Thymus (tissue), 11 donors: Measurements from ENCODE around the gene KHSRP. TPM values are rescaled to one million over a fixed set of nuclear protein-coding genes. Genes with fewer than 3 reads are reported as not detected.
"Not testable (repeated sequence)": the region's sequence is repeated elsewhere in the genome, so short reads cannot be mapped to it uniquely, and the experiment has no call there.

Source experiments
- DNase-seq, 9 donors: peaks; one replicate each; pipeline ENCODE4 v3.0.0-alpha.2; 2013; ENCODE audit warnings: low spot score in 9 of 9, low read depth in 6 of 9, missing footprints in 1 of 9
- H3K27ac ChIP-seq, 2 donors: one replicate each; pipeline ENCODE4 v1.5.1; 2013; ENCODE audit warnings: control low read depth in 1 of 2, low read depth in 1 of 2, low read length in 1 of 2, mild to moderate bottlenecking in 1 of 2, moderate library complexity in 1 of 2
- H3K27me3 ChIP-seq, 2 donors: one replicate each; pipeline ENCODE4 v1.5.1; 2013; ENCODE audit warnings: low read length in 1 of 2; ENCODE audit not compliant: control insufficient read depth in 2 of 2, insufficient read depth in 1 of 2
- H3K36me3 ChIP-seq, 2 donors: one replicate each; pipeline ENCODE4 v1.5.1; 2013; ENCODE audit warnings: low read length in 1 of 2, mild to moderate bottlenecking in 1 of 2, moderate library complexity in 1 of 2; ENCODE audit not compliant: control insufficient read depth in 2 of 2, insufficient read depth in 2 of 2
- H3K4me1 ChIP-seq, 2 donors: one replicate each; pipeline ENCODE4 v1.5.1; 2013; ENCODE audit warnings: low read length in 2 of 2; ENCODE audit not compliant: control insufficient read depth in 2 of 2, insufficient read depth in 2 of 2
- H3K4me3 ChIP-seq, 2 donors: one replicate each; pipeline ENCODE4 v1.5.1; 2013; ENCODE audit warnings: low read length in 2 of 2, control low read depth in 1 of 2, mild to moderate bottlenecking in 1 of 2
- H3K9me3 ChIP-seq, 2 donors: one replicate each; pipeline ENCODE4 v1.5.1; 2013; ENCODE audit warnings: low read length in 1 of 2, mild to moderate bottlenecking in 1 of 2; ENCODE audit not compliant: control insufficient read depth in 2 of 2, insufficient read depth in 1 of 2
- WGBS: extraction: QIAGEN DNeasy Blood & Tissue Kit; methylation state at CpG from one replicate; pipeline ENCODE4 v1.1.7; 2013; 5-methylcytosine and 5-hydroxymethylcytosine counted together
- polyA plus RNA-seq: library from polyadenylated mRNA; stranded (reverse); fragments of 200-250 nt; gene quantifications from one replicate; pipeline ENCODE4 v1.2.3, GENCODE V29; 2013
- total RNA-seq: library from RNA; stranded (reverse); fragments of 120-200 nt; gene quantifications from one replicate; pipeline ENCODE4 v1.2.4, GENCODE V29; 2013
- donor health status: healthy.

Gene KHSRP
- total and polyA plus RNA-seq, 2 donors: 49.9 to 93.1 TPM

DNA sequence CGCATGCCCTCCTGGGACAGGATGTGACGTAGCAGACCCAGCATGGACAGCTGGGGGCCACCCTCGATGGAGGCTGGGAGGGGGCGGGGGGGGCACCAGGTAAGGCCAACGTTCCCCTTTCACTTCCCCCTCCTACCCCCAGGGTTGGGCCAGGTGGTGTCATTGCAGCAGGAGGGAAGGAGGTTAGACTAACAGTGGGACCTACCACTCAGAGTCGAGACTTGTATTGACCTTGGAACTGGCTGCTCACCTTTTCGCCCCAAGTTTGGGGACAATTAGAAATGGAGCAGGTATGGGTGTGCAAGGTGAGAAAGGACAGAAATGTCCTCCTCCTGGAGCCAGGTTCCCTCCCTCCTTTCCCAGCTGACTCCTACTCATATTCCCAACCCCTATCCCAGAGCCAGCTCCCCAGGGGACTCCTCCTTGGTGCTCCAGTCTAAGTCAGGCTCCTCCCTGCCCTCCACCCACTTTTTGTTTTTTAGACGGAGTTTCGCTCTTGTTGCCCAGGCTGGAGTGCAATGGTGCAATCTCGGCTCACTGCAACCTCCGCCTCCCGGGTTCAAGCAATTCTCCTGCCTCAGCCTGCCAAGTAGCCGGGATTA, 17.6 kb upstream of the KHSRP start:
- H3K4me3 ChIP-seq: no peak overlapping the region
- peaks cover 0 to 4% of the 10 kb centered on the region in 2 donors for H3K9me3 ChIP-seq
- H3K4me1 ChIP-seq: no peaks in the 10 kb centered on the region
- DNase-seq: no peak
- 83% methylated on average over 13 of the region's 13 CpGs for WGBS
- H3K27me3 ChIP-seq: no peaks in the 10 kb centered on the region
- no peaks in the 10 kb centered on the region for H3K36me3 ChIP-seq
- H3K27ac ChIP-seq: no peak overlapping the region

DNA sequence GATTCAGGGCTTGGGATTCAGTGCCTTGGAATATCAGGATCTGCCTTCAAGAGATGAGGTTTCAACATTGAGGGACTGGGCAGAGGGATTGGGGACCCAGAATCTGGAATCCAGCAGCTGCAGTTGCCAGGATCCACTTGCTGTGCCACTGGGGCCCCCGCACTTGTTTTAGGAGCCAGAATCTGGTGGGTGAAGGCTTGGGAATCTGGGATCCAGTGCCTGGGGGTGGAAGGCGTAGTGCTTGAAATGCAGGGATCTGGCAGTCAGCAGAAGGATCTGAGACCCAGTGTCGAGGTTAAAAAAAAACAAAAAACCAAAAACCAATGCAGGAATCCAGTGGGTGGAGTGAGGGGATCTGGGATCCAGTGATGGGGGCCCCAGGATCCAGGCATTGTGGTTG, 16.3 kb upstream of the KHSRP start:
- 94% methylated on average over 3 of the region's 3 CpGs for WGBS
- peaks cover 0 to 4% of the 10 kb centered on the region in 2 donors for H3K9me3 ChIP-seq
- DNase-seq: no peak
- no peaks in the 10 kb centered on the region for H3K27me3 ChIP-seq
- H3K4me1 ChIP-seq: no peaks in the 10 kb centered on the region
- no peaks in the 10 kb centered on the region for H3K36me3 ChIP-seq
- no peak overlapping the region for H3K4me3 ChIP-seq
- H3K27ac ChIP-seq: no peak overlapping the region

DNA sequence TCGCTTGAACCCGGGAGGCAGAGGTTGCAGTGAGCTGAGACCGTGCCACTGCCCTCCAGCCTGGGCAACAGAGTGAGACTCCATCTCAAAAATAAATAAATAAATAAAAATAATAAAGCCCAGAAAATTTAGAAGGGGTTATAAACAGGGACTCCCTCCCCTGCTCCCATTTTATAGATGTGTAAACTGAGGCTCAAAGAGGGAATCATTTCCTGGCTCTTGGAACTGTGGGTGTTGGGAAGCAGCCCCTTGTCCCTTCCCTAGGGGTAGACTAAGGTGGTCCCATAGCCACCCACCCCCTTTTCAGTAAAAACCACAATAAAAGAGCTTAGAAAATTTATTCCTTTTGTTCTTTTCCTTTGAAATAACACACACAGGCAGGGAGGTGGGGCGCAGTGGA, 15.1 kb upstream of the KHSRP start:
- Histone ChIP-seq H3K27ac (no peak overlapping the region), H3K9me3 (peaks cover 0 to 4% of the 10 kb centered on the region in 2 donors), H3K4me3 (no peak overlapping the region), H3K27me3 (no peaks in the 10 kb centered on the region), H3K4me1 (no peaks in the 10 kb centered on the region), H3K36me3 (no peaks in the 10 kb centered on the region)
- DNase-seq: no peak
- 90% methylated on average over 4 of the region's 4 CpGs for WGBS

DNA sequence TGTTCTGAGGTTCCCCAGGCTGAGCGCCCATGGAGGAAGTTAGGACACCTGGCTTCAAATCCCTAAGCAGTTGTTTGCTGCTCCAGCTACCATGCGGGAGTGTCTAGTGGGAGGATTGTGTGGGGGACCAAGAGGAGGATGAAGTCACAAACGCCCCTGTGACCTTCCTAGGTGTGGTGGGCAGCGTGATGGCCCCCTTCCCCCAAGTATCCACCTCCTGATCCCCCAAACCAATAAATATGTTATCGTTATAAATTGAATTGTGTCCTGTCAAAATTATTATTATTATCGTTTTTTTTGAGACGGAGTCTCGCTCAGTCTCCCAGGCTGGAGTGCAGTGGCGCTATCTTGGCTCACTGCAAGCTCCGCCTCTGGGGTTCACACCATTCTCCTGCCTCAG, 9.1 kb upstream of the KHSRP start, which contains the start of gene SLC25A41:
Gene SLC25A41 (minus strand): TSS at position 101 of the 400 bp plus-strand sequence. CDS start 70 bp downstream, at position 31.
- no peak for DNase-seq
- Histone ChIP-seq H3K4me1 (no peaks in the 10 kb centered on the region), H3K27ac (no peak within 1 kb of the TSS), H3K4me3 (no peak within 1 kb of the TSS), H3K36me3 (no peaks in the 10 kb centered on the region), H3K9me3 (peaks cover 0 to 6% of the 10 kb centered on the region in 2 donors), H3K27me3 (peaks cover 0 to 15% of the 10 kb centered on the region in 2 donors)
- WGBS: 95% methylated on average over 10 of the region's 10 CpGs

DNA sequence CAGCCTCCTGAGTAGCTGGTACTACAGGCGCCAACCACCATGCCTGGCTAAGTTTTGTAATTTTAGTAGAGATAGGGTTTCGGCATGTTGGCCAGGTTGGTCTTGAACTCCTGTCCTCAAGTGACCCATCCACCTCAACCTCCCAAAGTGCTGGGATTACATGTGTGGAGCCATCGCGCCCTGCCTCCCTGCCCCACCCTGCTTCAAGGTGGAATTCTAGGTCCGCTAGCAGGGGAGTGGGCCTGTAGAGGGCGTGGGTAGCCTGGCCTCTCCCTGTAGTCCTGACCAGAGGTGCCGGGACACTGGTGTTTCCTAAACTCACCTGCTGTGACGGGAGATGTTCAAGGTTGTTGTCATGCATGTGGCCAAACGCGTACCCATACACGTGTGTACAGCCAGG, 8.6 kb upstream of the KHSRP start:
- no peak overlapping the region for H3K4me3 ChIP-seq
- H3K9me3 ChIP-seq: peaks cover 0 to 6% of the 10 kb centered on the region in 2 donors
- H3K27ac ChIP-seq: no peak overlapping the region
- no peaks in the 10 kb centered on the region for H3K36me3 ChIP-seq
- 95% methylated on average over 11 of the region's 11 CpGs for WGBS
- no peak for DNase-seq
- H3K4me1 ChIP-seq: no peaks in the 10 kb centered on the region
- peaks cover 0 to 15% of the 10 kb centered on the region in 2 donors for H3K27me3 ChIP-seq

DNA sequence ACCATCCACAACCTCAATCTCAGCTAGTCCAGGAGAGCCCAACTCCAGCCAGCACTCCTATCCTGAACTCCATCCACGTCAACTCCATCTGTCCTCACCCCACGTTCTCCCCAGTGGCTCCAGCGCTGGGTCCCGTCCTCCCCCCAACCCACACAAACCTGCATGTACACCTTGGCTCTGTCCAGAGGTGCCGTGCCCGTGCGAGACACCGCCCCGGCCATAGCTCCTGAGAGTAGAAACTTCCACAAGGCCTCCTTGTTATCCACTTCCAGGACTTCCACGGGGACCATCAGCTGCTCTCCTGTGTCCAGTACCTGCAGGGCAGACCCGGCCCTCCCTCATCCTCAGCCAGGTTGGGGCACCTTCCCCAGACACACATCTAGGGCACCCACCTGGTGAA, 7.3 kb upstream of the KHSRP start:
- H3K4me1 ChIP-seq: no peaks in the 10 kb centered on the region
- H3K9me3 ChIP-seq: peaks cover 0 to 6% of the 10 kb centered on the region in 2 donors
- H3K27ac ChIP-seq: no peak overlapping the region
- H3K4me3 ChIP-seq: no peak overlapping the region
- 95% methylated on average over 11 of the region's 11 CpGs for WGBS
- no peaks in the 10 kb centered on the region for H3K36me3 ChIP-seq
- no peak for DNase-seq
- H3K27me3 ChIP-seq: peaks cover 0 to 15% of the 10 kb centered on the region in 2 donors

DNA sequence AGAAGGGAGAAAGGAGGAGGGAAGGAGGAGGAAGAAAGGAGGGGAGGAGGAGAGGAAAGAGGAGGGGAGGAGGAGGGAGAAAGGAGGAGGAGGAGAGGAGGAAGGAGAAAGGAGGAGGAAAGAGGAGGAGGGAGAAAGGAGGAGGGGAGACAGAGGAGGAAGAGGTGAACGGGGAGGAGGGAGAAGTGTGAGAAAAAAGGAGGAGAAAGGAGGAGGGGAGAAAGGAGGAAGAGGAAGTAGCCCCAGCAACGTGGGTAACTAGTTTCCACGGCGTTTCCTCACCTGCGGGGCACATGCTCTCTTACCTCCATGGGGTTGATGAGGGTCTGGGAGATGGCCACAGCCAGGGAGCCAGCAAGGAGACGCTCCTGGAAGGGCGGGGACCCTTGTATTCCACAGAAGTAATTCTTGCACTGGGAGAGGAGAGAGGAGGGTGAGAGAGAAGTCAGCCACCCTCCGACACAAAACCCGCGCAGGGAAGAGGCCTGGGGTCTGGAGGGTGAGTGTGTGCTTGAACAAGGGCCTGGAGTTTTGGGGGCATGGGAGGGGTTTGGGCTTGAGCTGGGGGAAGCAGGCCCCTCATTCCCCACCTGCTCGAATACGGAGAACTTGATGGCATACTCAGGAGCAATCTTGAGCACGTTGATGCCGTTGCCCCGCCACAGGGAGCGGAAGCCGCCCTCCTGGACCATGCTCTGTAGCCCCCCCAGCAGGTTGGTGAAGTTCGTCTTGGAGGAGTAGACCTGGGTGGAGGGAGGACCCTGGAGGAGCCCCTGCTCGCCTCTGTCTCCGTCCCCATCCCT, 5.0 kb upstream of the KHSRP start:
- H3K9me3 ChIP-seq: peaks cover 0 to 18% of the 10 kb centered on the region in 2 donors
- H3K4me1 ChIP-seq: peaks cover 7 to 10% of the 10 kb centered on the region in 2 donors
- H3K4me3 ChIP-seq: no peak overlapping the region
- H3K27me3 ChIP-seq: peaks cover 0 to 15% of the 10 kb centered on the region in 2 donors
- no peak for DNase-seq
- H3K27ac ChIP-seq: no peak overlapping the region
- 68% methylated on average over 20 of the region's 20 CpGs for WGBS
- no peaks in the 10 kb centered on the region for H3K36me3 ChIP-seq

DNA sequence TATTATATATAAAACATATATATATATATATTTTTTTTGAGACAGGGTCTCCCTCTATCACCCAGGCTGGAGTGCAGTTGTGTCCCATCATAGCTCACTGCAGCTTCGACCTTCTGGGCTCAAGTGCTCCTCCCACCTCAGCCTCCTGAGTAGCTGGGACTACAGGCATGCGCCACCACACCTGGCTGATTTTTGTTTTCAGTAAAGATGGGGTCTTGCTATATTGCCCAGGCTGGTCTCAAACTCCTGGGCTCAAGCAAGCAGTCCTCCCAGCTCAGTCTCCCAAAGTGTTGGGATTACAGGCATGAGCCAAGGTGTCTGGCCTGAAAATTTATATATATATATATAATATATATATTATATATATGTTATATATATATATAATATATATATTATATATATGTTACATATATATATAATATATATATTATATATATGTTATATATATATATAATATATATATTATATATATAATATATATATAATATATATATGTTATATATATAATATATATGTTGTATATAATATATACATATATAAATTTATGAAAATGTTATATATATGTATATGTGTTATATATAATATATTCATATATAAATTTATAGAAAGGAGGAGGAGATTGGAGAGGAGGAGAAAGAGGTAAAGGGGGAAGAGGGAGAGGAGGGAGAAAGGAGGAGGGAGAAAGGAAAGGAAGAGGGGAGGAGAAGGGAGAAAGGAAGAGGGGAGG, 4.2 kb upstream of the KHSRP start:
- H3K4me3 ChIP-seq, H3K27ac ChIP-seq, DNase-seq, H3K36me3 ChIP-seq: not testable (repeated sequence)
- Histone ChIP-seq H3K9me3 (peaks cover 0 to 18% of the 10 kb centered on the region in 2 donors), H3K4me1 (peaks cover 7 to 10% of the 10 kb centered on the region in 2 donors), H3K27me3 (peaks cover 0 to 15% of the 10 kb centered on the region in 2 donors)
- 93% methylated on average over 2 of the region's 2 CpGs for WGBS

DNA sequence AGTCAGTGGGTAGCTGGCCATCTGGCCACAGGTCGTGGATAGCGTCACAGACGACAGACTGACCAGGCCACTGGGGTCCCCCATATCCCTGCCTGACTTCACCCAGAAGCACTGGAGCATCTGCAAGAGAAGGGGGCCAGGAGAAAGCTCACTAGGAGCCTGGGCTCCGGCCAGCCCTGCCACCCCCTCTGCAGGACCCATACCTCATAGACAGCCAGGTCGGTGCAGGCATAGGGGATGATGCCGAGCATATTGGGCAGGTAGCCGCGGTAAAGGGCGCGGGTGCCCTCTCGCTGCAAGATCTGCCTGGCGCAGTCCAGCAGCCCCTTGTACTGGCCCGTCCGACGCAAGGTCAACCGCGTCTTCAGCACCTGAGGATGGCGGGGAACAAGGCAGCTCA, 2.5 kb upstream of the KHSRP start:
- H3K27me3 ChIP-seq: peaks cover 0 to 15% of the 10 kb centered on the region in 2 donors
- H3K27ac ChIP-seq: no peak overlapping the region
- peaks cover 14 to 26% of the 10 kb centered on the region in 2 donors for H3K4me1 ChIP-seq
- 94% methylated on average over 18 of the region's 18 CpGs for WGBS
- H3K9me3 ChIP-seq: peaks cover 0 to 18% of the 10 kb centered on the region in 2 donors
- peaks cover under 1 to 7% of the 10 kb centered on the region in 2 donors for H3K36me3 ChIP-seq
- DNase-seq: no peak
- no peak overlapping the region for H3K4me3 ChIP-seq
